ENCODE data around the gene MAD1L1.

DNA sequence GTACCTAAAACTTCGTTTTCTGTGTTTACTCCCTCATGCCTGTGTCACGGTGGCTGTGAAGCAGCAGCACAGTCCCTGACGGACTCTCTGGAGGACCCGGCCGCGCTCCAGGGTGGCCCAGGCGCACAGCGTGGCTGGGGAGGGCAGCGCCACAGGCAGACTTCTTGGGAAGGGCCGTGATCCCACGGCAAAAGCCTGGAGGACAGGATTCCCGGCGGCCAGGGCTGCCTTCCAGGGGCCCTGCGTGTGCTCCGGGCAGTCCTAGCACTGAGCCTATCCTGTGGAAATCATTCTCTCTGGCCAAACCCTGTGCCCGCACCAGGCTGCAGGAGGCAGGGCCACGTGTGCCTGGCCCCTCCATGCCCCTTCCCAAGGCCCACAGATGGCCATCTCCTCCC is 244.2 kb downstream of the MAD1L1 start:
- TF ChIP-seq, protein P1, sequence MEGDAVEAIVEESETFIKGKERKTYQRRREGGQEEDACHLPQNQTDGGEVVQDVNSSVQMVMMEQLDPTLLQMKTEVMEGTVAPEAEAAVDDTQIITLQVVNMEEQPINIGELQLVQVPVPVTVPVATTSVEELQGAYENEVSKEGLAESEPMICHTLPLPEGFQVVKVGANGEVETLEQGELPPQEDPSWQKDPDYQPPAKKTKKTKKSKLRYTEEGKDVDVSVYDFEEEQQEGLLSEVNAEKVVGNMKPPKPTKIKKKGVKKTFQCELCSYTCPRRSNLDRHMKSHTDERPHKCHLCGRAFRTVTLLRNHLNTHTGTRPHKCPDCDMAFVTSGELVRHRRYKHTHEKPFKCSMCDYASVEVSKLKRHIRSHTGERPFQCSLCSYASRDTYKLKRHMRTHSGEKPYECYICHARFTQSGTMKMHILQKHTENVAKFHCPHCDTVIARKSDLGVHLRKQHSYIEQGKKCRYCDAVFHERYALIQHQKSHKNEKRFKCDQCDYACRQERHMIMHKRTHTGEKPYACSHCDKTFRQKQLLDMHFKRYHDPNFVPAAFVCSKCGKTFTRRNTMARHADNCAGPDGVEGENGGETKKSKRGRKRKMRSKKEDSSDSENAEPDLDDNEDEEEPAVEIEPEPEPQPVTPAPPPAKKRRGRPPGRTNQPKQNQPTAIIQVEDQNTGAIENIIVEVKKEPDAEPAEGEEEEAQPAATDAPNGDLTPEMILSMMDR (conservative IDR thresholded peaks at IDR 0.05): no peak
- no peak for TF ChIP-seq EZH2 (IDR thresholded peaks at IDR 0.05; ENCODE audit: low read depth)

Data from PC-9 (cell line).